AG10803 (cell line): ENCODE data around the gene ITGA7.

ENCODE experiments used
- DNase-seq: peaks from one replicate; pipeline ENCODE4 v3.0.0; 2010; ENCODE audit warnings: low read depth
- H3K4me3 ChIP-seq: 2 replicates; pipeline ENCODE4 v1.5.1; 2011; ENCODE audit warnings: mild to moderate bottlenecking, low read length, control low read depth
- TF ChIP-seq, protein P1 (sequence below): conservative IDR thresholded peaks from 2 replicates; pipeline ENCODE4 v1.5.1; 2011; ENCODE audit warnings: mild to moderate bottlenecking, low read length, control low read depth, inconsistent platforms

Gene ITGA7

DNA sequence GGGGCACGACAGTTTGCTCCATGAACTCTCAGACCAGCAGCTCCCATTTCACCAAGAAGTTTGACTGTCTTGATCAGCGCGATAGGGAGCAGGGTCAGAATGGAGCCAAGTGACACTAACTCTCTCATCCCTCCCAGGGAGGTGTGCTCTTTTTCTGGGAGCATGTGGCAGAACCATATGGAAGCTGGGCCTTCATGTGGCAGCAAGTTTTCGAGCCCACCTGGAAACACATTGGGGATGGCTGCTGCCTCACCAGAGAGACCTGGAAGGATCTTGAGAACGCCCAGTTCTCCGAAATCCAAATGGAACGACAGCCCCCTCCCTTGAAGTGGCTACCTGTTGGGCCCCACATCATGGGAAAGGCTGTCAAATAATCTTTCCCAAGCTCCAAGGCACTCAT, 24.0 kb downstream of the ITGA7 start:
- no peak overlapping the region for H3K4me3 ChIP-seq
- TF ChIP-seq, protein P1, sequence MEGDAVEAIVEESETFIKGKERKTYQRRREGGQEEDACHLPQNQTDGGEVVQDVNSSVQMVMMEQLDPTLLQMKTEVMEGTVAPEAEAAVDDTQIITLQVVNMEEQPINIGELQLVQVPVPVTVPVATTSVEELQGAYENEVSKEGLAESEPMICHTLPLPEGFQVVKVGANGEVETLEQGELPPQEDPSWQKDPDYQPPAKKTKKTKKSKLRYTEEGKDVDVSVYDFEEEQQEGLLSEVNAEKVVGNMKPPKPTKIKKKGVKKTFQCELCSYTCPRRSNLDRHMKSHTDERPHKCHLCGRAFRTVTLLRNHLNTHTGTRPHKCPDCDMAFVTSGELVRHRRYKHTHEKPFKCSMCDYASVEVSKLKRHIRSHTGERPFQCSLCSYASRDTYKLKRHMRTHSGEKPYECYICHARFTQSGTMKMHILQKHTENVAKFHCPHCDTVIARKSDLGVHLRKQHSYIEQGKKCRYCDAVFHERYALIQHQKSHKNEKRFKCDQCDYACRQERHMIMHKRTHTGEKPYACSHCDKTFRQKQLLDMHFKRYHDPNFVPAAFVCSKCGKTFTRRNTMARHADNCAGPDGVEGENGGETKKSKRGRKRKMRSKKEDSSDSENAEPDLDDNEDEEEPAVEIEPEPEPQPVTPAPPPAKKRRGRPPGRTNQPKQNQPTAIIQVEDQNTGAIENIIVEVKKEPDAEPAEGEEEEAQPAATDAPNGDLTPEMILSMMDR: no peak
- no peak for DNase-seq

DNA sequence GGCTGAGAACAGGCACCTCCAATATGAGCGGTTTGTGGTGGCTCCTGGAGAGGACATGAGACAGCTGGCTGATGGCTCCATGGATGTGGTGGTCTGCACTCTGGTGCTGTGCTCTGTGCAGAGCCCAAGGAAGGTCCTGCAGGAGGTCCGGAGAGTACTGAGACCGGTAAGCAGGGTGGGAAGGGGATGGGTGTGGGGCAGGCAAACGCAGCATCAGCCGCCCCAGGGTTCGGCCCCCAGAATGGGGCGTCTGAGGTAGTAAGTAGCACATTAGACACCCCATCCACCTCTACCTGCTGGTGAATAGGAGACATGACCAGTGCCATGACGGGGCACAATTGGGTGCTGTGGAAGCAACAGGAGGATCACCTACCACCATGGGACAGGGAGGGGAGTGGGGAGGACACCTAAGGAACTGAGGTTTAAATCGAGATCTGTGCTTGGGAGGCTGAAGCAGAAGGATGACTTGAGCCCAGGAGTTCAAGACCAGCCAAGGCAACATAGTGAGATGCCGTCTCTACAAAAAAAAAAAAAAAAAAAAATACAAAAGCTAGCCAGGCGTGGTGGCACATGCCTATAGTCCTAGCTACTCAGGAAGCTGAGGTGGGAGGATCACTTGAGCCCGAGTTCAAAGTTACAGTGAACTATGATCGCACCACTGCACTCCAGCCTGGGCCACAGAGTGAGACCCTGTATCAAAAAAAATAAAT, 25.5 kb downstream of the ITGA7 start:
- TF ChIP-seq, protein P1: no peak
- no peak overlapping the region for H3K4me3 ChIP-seq

GRCh38 chr12:55681142-55682077, 26.3 kb downstream of the ITGA7 start:
- DNase-seq: peak; percentile 59
- TF ChIP-seq, protein P1: peak; percentile 57
- peak overlapping the region; percentile 26 for H3K4me3 ChIP-seq

More for the DNA sequence above, 25.5 kb downstream of the ITGA7 start:
- DNase-seq: no peak

DNA sequence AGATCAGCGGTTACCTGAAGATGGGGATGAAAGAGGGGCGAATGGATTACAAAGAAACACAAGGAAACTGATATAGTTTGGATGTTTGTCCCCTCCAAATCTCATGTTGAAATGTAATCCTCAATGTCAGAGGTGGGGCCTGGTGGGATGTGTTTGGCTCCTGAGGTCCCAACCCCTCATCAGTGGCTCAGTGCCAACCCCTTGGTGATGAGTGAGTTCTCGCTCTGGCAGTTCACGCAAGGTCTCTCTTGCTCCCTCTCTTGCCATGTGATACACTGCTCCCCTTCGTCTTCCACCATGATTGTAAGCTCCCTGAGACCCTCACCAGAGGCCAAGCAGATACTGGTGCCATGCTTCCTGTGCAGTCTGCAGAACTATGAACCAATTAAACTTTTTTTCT, 28.0 kb downstream of the ITGA7 start:
- DNase-seq: no peak
- TF ChIP-seq, protein P1: no peak

GRCh38 chr12:55676707-55677106, 31.0 kb downstream of the ITGA7 start:
- no peak for DNase-seq
- TF ChIP-seq, protein P1: no peak
- H3K4me3 ChIP-seq: no peak overlapping the region

More for the DNA sequence above, 28.0 kb downstream of the ITGA7 start:
- no peak overlapping the region for H3K4me3 ChIP-seq

DNA sequence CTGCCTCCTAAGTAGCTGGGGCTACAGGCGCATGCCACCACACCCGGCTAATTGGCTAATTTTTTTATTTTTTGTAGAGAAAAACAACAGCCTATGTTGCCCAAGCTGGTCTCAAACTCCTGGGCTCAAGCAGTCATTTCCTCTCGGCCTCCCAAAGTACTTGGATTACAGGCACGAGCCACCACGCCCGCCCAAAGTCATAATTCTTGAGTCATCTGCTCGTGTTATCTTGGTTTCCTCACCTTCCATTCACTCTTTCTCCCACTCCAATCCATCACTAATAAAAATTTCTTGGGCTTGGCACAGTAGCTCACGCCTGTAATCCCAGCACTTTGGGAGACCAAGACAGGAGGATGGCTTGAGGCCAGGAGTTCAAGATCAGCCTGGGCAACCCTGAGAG, 32.0 kb downstream of the ITGA7 start:
- TF ChIP-seq, protein P1: no peak
- DNase-seq: no peak
- no peak overlapping the region for H3K4me3 ChIP-seq
